ENCODE data around the gene RGMA. TPM values are rescaled to one million over a fixed set of nuclear protein-coding genes. Genes with fewer than 3 reads are reported as not detected.

The RGMA gene
- total RNA-seq, 1 experiment from 2014 or later: not detected

DNA sequence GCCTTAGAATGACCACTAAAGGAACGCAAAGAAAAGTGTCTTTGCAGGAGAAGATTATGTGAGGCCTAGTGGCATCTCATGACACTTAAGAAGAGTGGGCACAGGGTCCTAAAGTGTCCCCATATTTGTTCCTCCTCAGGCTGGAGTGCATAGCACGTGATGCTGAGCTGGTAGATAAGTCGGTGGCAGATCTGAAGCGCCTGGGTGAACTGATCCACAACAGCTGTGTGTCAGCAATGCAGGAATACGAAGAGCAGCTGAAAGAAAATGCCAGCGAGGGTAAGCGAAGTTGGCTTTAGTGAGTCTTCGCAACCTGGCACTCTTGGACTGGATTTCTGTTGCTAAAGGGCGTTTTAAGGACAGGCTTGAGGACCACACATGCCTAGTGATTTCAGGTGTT, 96.3 kb downstream of the RGMA start:
- no peaks in the 10 kb centered on the region for H4K20me1 ChIP-seq (ENCODE audit: insufficient read depth, low read depth, low read length)

DNA sequence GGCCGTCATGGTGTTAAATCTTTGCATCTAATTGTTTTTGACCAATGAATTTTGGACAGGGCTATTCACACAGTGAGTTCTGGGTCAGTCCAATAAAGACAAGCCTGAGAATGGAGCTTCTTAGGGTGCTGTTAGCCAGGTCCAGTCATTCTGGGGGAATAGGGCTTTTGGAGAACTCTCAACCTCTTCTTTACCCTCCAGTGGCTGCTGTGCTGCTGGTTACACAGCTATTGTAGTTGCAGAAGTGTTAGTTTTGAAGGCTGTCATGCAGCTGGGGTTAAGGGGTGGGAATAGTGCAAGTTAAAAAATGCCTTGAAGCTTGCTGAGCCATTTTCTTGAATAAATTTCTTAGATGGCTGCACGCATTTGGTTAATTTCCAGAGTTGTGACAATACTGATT, 99.0 kb downstream of the RGMA start:
- no peaks in the 10 kb centered on the region for H3K9me2 ChIP-seq (replicated peaks; ENCODE audit: insufficient read depth, low read length)
- H4K20me1 ChIP-seq (ENCODE audit: insufficient read depth, low read depth, low read length): no peaks in the 10 kb centered on the region
- no peak for DNase-seq
- H3K9me3 ChIP-seq (ENCODE audit: low read length): no peaks in the 10 kb centered on the region
- H3K27ac ChIP-seq (ENCODE audit: low read length): no peak overlapping the region
- H3K4me2 ChIP-seq (ENCODE audit: low read depth, low read length, poor library complexity, severe bottlenecking): peak overlapping the region; percentile 28
- H3K9ac ChIP-seq (ENCODE audit: low read length): no peak overlapping the region
- H3K27me3 ChIP-seq (ENCODE audit: low read length): no peaks in the 10 kb centered on the region
- H3K4me3 ChIP-seq (ENCODE audit: low read length): no peak overlapping the region
- peaks cover 13% of the 10 kb centered on the region for H3K4me1 ChIP-seq (ENCODE audit: low read length)
- no peak overlapping the region for H2AFZ ChIP-seq (ENCODE audit: low read length)
- H3K79me2 ChIP-seq (ENCODE audit: low read length): no peaks in the 10 kb centered on the region
- peaks cover 15% of the 10 kb centered on the region; the same call in 1 of the 2 replicates for H3K36me3 ChIP-seq (ENCODE audit: insufficient read depth, low read length)

More for the DNA sequence above, 96.3 kb downstream of the RGMA start:
- Histone ChIP-seq H3K4me2 (ENCODE audit: low read depth, low read length, poor library complexity, severe bottlenecking) (no peak overlapping the region), H3K79me2 (ENCODE audit: low read length) (no peaks in the 10 kb centered on the region), H3K4me1 (ENCODE audit: low read length) (peaks cover 13% of the 10 kb centered on the region), H3K4me3 (ENCODE audit: low read length) (no peak overlapping the region), H3K9me3 (ENCODE audit: low read length) (no peaks in the 10 kb centered on the region), H3K36me3 (ENCODE audit: insufficient read depth, low read length) (peaks cover 16% of the 10 kb centered on the region; the same call in 1 of the 2 replicates), H3K27me3 (ENCODE audit: low read length) (no peaks in the 10 kb centered on the region), H2AFZ (ENCODE audit: low read length) (no peak overlapping the region), H3K9ac (ENCODE audit: low read length) (no peak overlapping the region), H3K9me2 (replicated peaks; ENCODE audit: insufficient read depth, low read length) (no peaks in the 10 kb centered on the region), H3K27ac (ENCODE audit: low read length) (no peak overlapping the region)
- no peak for DNase-seq

DNA sequence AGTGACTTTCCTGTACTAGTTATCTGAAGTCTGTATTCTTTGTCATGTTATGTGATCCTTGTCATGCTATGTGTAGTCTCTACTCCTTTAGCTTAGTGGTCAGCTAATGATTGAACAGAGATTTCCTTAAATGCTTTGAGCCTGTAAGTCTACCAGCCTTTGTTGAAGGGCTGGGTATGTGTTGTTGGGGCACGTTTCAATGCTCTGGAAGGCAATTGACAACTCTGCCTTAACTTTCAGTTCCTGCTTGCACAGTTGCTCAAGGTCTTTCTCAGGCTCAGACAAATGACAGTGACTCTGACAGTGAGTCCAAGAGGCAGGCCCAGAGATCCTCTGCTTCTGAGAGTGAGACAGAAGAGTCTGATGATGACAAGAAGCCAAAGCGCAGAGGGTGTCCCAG, 99.5 kb downstream of the RGMA start:
- Histone ChIP-seq H3K4me2 (ENCODE audit: low read depth, low read length, poor library complexity, severe bottlenecking) (peak overlapping the region; percentile 28), H3K27ac (ENCODE audit: low read length) (no peak overlapping the region), H3K79me2 (ENCODE audit: low read length) (no peaks in the 10 kb centered on the region), H4K20me1 (ENCODE audit: insufficient read depth, low read depth, low read length) (no peaks in the 10 kb centered on the region), H3K4me1 (ENCODE audit: low read length) (peaks cover 13% of the 10 kb centered on the region), H3K9me2 (replicated peaks; ENCODE audit: insufficient read depth, low read length) (no peaks in the 10 kb centered on the region), H3K9ac (ENCODE audit: low read length) (no peak overlapping the region), H3K4me3 (ENCODE audit: low read length) (no peak overlapping the region), H2AFZ (ENCODE audit: low read length) (no peak overlapping the region), H3K9me3 (ENCODE audit: low read length) (no peaks in the 10 kb centered on the region), H3K27me3 (ENCODE audit: low read length) (no peaks in the 10 kb centered on the region), H3K36me3 (ENCODE audit: insufficient read depth, low read length) (peaks cover 21% of the 10 kb centered on the region; the same call in 1 of the 2 replicates)
- DNase-seq: peak; percentile 49

Other genes with a start within 250 kb of the RGMA start
- 22.1 and 37.3 TPM in 2 replicates for gene CHD2, start 188.9 kb downstream of the RGMA start, total RNA-seq (2014; rRNA removed; shearing (Covaris generic); ENCODE audit: low replicate concordance)